Activated CD8-positive, alpha-beta memory T cell treated with anti-CD3 and anti-CD28 coated beads for 36 hours (primary cell): ENCODE measurements around the gene EML6. TPM values are rescaled to one million over a fixed set of nuclear protein-coding genes. Genes with fewer than 3 reads are reported as not detected.

Experiments used
- CTCF ChIA-PET: fragments of 350-600 bp; sonication (Branson Sonifier 250); formaldehyde crosslinking; loops from one replicate; lab custom pipeline; 2021; ENCODE audit warnings: antibody characterized with exemption; lab: Charles Lee
- POLR2A ChIA-PET: fragments of 350-600 bp; sonication (Branson Sonifier 250); formaldehyde crosslinking; loops from one replicate; lab custom pipeline; 2021; ENCODE audit warnings: antibody characterized with exemption; lab: Charles Lee
- total RNA-seq, 2 experiments: library from RNA; stranded (reverse); gene quantifications; one replicate each; pipeline ENCODE4 v1.2.3, GENCODE V29; 2021

EML6 gene
- total RNA-seq, 2 experiments from 2014 or later, result 0.89 to 1.7 TPM

DNA sequence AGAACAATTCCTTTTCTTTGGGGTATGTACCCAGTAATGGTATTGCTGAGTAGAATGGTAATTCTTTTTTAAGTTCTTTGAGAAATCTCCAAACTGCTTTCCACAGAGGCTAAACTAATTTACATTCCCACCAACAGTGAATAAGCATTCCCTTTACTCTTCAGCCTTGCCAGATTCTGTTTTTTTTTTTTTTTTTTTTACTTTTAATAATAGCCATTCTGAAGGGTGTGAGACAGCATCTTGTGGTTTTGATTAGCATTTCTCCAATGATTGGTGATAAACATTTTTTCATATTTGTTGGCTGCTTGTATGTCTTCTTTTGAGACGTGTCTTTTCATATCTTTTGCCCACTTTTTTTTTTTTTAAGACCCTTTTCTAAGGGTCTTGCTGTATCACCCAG lies 189.4 kb downstream of the EML6 start:
- ChIA-PET CTCF (no interaction called here), POLR2A (no interaction called here)

DNA sequence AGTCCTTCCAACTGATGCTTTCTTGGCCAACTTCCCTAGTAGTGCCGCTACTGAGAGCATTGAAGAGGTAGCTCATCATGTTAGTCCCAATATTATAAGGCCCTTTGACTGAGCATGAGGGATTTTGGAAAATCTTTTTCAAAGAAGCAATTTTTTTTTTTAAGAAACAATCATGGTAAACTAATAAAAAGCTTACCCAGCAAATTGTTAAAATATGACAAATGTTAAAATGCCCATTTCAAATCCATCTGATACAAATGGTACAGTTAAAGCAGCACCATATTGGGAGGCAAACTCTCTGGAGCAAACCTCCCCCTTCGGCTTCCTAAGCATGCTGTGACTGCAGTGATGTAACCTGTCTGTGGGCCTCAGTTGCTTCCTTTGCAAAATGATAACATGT lies 191.2 kb downstream of the EML6 start:
- ChIA-PET POLR2A (no interaction called here), CTCF (no interaction called here)

DNA sequence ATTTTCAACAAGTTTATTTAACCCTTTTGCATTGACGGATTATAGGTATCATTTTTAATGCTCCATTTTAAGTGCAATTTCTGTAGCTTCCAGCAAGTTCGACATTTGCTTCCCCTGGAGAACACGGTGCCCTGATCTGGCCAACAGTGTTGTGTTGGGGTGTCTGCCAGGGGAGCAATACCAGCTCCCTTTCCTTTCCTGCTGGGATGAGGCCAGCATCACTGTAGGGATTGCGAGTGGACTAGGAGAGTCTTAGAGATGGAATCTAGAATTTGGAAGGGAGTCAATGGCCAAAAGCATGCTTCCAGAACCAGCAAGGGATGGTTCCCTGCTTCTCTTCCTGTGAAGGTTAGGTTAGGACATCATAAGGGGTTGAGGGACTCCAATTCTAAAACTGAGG lies 191.6 kb downstream of the EML6 start:
- ChIA-PET CTCF (no interaction called here), POLR2A (no interaction called here)

DNA sequence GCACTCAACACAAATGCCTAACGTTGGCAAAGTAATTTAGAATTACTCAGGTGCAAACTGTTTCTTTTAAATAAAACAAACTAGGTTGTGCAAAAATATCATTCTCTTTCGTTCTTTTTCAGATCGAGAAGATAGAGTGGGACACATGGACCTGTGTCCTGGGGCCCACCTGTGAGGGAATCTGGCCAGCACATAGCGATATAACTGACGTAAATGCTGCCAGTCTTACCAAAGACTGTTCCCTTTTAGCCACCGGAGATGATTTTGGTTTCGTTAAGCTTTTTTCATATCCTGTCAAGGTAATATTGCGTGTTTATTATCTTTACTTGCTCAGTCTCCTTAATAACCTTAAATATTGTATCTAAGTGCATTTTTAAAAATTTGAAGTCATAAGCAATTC lies 193.2 kb downstream of the EML6 start:
- POLR2A ChIA-PET, result no interaction called here
- CTCF ChIA-PET, result no interaction called here

DNA sequence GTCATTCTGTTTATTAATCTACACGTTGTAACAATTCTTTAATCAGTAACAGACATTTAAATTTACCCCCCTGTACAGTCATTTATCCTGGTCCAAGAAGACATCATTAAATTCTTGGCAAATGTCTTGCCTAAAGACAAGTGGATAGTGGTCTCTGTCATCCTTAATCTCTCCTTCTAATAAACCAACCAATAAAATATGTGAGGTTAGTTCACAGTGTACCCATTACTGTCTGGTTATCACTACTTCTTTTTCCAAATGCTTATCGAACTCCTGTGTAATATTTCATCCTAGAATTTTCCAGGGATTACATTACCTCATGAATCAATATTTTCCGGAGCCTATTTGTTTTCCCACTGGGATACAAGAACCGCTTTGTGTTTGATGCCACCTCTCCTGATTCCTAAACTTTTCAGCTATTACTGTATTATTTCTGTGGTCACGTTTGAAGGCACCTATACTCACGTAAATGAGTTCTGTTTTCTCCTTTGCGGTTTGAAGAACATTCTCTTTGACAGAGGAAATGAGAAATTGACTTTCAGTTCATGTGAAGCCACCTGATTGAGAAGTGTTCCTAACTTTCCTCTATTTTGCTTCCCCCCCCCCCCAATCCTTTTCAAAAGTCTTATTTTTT lies 195.3 kb downstream of the EML6 start:
- ChIA-PET POLR2A (no interaction called here), CTCF (no interaction called here)

DNA sequence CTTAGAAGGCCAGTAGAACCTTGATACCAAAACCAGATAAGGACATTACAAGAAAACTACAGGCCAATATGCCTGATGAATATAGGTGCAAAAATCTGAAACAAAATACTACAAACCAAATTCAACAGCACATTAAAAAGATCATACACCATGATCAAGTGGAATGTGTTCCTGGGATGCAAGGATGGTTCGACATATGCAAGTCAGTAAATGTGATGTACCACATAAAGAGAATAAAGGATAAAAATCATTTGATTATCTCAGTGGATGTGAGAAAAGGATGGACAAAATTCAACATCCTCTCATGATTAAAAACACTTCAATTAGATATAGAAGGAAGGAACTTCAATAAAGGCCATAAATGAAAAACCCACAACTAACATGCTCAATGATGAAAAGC lies 197.2 kb downstream of the EML6 start:
- ChIA-PET POLR2A (no interaction called here), CTCF (no interaction called here)

DNA sequence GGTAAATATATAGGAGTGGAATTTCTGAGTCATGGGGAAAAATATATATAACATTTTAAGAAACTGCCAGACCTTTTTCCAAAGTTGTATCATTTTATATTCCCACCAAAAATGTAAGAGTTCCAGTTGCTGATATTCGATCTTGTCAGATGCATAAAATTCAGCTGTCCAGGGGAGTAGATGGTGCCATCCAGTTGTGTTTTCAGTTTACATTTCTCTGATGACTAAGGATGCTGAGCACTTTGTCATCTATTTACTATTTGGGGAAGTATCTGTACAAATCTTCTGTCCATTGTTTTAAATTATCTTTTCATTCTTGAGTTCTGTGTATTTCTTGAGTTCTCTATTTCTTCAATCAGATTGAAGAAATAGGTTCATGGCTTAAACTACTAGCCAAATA lies 200.7 kb downstream of the EML6 start:
- CTCF ChIA-PET, result interaction anchor here (0.8 kb wide), 1 partner anchor 54 kb away, joined by 4 read pairs; no protein-coding TSS in a partner anchor
- POLR2A ChIA-PET, result no interaction called here

DNA sequence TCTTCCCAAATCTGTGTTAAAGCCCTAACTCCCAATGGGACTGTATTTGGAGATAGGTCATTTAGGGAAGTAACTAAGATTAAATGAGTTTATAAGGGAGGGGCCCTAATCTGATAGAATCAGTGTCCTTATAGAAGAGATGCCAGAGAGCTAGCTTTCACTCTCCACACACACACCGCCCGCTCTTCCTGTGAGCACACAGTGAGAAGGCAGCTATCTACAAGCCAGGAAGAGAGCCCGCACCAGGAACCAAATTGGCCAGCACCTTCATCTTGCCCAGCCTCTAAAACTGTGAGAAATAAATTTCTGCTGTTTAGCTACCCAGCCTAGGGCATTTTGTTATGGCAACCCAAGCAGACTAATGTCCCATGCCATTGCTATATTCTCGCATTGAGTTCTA lies 201.6 kb downstream of the EML6 start:
- ChIA-PET CTCF (no interaction called here), POLR2A (no interaction called here)

DNA sequence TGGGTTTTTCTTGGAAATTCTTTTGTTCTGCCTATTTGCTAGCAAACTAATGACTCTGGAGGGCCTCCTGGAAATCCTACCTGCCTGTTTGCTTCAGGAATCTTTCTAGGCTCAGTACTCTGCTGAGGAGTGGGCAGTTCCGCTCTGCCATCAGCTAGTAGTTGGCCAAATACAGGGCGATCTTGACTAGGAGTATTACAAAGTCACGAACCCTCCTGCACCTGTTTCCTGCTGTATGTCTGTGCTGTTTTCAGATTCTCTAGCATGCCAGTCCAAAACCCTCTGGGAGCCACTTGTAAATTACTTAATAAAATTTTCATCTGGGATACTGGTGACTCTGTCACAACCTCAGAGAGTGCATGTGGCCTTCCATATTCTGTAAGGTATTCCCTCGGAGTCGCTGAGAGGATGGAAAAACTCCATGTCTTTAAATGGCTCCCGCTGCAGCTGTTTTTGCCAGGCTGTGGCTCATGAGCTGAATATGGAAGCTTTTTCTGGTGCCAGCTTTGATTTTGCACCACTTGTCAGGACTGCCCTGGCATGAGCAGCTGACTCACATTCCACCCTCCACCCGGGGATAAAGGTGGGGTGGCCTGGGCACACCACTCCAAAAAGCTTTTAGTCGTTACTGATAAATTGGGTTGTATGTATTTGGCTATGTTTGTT lies 203.8 kb downstream of the EML6 start:
- ChIA-PET CTCF (interaction anchor here (0.6 kb wide), 1 partner anchor 543 kb away, joined by 3 read pairs; no protein-coding TSS in a partner anchor), POLR2A (no interaction called here)

DNA sequence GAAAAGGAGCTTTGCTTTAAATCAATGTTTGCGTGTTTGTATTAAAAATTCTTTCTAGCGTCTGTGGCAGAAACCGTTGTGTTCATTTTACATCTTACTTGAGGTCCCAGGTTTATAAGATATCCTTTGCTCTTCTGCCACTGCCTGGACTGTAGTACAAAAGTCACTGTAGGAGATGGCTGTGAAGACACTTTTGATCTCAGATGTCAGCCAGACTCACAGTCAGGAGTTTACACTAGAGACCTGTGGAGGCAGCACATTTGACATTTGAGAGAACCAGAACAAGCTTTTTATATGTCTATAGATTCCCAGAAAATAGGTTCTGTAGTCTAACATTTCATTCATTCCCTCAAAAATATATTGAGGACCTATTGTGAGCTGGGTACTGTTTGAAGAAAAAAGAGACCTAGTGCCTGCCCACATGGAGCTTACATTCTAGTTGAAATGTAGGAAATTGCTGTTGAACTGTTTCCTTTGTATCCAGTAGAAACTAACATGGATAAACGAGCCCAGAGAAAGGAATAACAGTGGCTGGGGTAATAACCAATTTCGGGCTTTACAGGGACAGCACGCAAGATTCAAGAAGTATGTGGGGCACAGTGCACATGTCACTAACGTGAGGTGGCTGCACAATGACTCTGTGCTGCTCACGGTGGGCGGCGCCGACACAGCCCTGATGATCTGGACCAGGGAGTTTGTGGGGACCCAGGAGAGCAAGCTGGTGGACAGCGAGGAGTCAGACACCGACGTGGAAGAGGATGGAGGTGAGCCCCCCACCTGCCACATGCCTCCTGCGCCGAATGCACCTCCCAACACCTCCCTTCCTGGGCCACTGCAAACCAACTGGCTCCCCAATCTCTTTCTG lies 204.5 kb downstream of the EML6 start:
- POLR2A ChIA-PET, result no interaction called here
- CTCF ChIA-PET, result no interaction called here

DNA sequence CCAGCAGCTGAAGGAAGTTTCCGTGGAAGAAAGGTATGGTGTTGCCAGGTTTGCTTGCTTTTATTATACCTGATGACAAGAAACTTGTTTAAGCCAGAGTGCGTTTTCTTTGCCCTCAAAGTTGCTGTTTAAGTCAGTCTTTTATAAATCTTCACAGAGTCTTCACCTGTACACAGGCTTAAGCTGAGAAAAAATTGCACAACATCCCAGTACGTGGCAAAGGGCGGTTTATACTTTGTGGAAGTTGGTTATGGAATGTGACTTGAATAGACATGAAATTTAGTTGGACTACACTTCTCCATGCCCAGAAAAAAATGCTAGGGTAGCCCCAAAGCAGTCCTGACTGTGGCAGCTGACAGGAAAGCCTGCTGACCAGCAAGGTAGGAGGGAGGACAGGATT lies 205.3 kb downstream of the EML6 start:
- ChIA-PET CTCF (no interaction called here), POLR2A (no interaction called here)

DNA sequence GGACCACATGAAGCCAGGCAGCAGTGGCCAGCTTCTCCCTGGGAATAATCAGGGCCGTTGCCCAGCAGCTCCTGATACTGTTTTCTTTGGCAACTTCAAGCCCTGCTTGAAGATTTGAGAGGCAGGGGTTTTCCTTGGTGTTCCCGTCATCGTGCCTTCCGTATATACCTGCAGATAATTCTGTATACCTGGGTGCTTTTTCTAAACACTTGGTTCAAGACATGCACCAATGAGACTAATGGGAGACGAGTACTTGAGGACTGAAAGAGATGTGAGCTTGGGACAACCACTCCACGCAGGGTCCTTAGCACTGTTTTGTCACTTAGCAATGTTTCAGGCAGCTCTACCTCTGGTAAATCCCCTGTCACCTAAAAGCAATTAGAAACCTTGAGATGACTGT lies 208.0 kb downstream of the EML6 start:
- POLR2A ChIA-PET, result no interaction called here
- CTCF ChIA-PET, result no interaction called here

DNA sequence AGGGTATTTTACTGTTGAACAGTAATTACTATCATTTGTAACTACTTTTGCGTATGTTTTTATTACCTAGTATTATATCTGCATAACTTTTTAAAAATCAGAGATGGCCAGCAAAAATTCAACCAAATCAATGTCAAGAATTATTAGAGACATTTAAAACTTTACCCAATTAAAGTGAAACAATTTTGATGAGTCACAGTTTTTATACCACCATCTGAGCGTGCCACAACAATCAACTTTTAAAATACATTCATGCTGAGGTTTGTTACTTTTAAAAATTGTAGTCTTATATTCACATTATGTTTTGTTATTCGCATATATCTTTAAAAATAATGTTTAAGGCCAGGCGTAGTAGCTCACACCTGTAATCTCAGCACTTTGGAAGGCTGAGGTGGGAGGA lies 211.9 kb downstream of the EML6 start:
- CTCF ChIA-PET, result no interaction called here
- POLR2A ChIA-PET, result no interaction called here

DNA sequence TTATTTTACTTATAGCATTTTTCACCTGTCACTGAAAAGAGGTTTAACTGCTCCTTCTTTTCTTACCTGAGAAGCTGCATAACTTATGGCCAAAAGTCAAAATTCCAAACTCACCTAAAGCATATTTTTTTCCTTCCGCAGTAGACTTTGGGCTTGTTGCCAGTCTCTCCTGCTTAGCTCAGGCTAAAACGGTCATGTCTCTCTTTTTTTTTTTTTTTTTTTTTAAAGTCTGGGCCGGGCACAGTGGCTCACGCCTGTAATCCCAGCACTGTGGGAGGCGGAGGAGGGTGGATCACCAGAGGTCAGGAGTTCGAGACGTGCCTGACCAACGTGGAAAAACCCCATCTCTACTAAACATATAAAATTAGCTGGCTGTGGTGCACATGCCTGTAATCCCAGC lies 213.3 kb downstream of the EML6 start:
- POLR2A ChIA-PET, result no interaction called here
- CTCF ChIA-PET, result interaction anchor here (0.6 kb wide), 1 partner anchor 324 kb away, joined by 5 read pairs; no protein-coding TSS in a partner anchor

DNA sequence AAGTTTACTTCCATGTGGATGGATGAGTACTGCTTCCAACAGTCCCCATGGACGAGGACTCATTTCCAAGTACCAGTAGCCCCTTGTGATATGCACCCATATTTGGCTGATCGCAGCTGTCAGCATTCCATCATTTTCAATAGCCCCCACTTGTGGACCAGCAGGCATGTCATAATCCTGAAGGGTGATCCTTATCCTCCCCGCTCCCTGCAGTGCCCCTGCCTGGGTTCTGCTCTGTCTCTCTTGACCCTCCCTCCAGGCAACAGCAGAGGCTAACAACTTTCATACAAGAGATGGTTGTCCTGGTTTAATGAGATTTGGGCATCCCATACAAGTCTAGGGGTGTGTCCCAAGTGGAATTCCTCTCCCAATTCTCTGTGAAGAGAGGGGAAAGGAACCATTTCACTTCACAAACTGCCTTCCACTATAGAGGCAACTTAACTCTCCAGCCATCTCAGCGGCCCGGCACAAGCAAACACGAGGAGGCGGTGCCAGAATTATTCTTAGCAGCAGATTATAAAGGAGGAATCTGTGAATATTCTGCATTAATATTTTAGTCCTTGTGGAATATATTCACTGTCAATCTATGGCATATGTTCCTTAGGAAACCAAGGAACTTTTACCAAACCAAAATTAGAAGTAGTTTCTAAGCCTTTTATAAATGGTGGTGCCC lies 216.1 kb downstream of the EML6 start:
- CTCF ChIA-PET, result no interaction called here
- POLR2A ChIA-PET, result no interaction called here

DNA sequence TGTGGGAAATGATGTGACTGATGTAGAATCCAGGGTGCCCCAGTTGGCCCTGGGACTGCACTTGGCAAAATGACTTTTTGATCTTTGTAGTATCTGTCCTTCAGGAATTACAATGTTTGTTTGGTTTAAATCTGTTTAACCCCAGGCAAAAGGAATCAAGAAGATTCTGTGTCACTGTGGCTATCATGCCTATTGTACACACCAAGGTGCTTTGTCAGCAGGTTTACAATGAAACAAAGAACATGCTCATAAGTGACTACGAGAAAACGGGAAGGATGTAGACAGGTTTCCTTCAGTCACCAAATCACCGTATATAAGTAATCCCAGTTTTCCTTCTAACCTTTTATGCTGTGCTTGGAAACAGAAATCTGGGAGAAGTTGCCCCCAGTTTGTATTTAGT lies 217.3 kb downstream of the EML6 start:
- POLR2A ChIA-PET, result no interaction called here

DNA sequence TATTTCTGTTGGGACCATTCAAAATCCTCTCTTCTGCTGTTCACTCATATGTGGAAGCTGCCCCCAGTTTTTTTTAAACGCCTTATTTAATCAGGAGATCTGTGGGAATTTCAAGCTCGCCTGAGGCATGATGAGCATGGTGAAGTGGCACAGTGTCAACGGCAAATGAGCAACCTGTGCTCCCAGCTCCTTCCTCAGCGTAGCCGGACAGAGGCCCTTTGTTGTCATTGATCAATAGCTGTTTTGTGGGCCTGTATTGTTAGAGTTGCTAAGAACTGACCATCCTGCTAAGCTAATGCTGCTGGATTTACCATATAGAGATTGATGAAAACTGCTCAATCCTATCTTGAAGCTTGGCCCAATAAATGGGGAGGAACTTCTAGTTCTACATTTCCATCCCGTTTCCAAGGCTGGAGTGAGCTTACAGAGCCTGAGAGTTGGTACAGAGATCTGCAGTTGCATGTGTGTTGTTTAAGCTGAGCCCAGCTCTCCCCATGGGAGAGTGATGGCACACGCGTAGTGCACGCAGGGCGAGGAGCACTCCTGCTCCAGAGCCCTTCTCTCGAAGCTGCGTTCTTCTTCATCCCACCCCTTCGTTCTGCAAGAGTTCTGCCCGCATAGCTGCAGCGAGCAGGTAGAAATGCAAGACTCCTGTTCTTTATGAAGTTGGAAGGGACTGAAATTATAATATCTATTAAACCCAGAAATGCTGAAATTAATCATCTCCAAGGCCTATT lies 218.0 kb downstream of the EML6 start:
- CTCF ChIA-PET, result no interaction called here

More for the DNA sequence above, 217.3 kb downstream of the EML6 start:
- CTCF ChIA-PET, result no interaction called here

DNA sequence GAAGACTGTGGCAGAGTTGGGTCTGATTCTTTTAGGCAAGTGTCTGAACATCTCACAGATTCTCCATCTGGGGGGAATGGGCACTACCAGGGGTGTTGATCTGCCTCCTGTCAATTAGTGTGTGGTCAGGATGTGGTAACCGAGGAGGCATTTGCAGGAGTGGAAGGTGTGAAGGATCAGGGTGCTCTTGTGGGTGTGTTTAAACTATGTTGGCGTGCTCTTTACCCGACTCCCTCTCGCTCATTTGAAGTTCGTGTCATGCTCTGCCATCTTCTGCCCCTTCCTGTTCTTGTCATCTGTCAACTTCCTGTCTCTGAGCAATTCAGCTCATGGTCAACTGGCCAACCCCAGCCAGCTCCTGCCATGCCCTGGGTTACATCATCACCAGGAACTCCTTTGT lies 218.9 kb downstream of the EML6 start:
- ChIA-PET CTCF (no interaction called here), POLR2A (no interaction called here)

More for the DNA sequence above, 218.0 kb downstream of the EML6 start:
- POLR2A ChIA-PET, result no interaction called here

DNA sequence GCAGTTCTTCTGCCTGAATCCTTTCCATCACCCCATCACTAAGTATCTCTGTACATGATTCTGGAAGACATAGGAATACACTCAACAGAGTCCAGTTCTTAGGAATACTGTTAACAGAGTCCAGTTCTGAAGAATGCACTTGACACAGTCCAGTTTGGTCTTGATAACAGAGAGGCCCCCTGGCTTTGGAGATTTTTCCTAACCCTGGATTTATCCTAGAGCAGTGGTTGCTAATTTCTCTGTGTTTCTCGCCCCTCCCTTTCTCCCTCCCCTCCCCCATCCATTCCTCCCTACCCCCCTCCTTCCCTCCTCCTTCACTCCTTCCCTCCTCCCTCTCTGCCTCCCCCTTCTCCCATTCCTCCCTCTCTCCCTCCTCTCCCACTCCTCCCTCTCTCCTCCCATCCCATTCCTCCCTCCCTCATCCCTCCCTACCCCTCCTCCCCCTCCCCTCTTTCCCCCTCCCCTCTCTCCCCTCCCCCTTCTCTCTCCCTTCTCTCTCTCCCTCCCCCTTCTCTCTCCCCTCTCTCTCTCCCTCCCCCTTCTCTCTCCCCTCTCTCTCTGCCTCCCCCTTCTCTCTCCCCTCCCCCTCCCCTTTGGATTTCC lies 221.4 kb downstream of the EML6 start:
- CTCF ChIA-PET, result interaction anchor here (1.2 kb wide), 1 partner anchor 70 kb away, joined by 4 read pairs; no protein-coding TSS in a partner anchor

More for the DNA sequence above, 221.4 kb downstream of the EML6 start:
- POLR2A ChIA-PET, result no interaction called here
